Body of pancreas (tissue), 4 donors: Measurements from ENCODE around the gene EFNA1. TPM values are rescaled to one million over a fixed set of nuclear protein-coding genes. Genes with fewer than 3 reads are reported as not detected.
A peak's percentile ranks its signal among the peaks of the same experiment; 100 is the strongest.
"Not testable (repeated sequence)": the region's sequence is repeated elsewhere in the genome, so short reads cannot be mapped to it uniquely, and the experiment has no call there.

Experiments used
- ATAC-seq: fragments of 150-250 bp; one replicate; pipeline ENCODE4 v1.9.1; 2016
- DNase-seq, 4 donors: peaks; one replicate each; pipeline ENCODE4 v3.0.0-alpha.2; 2019
- H3K27ac ChIP-seq, 4 donors: fragments of 200-600 bp; sonication (generic); 1 replicate in 3 of 4; 2 replicates in 1 of 4; pipeline versions ENCODE4 v1.5.1 to v1.6.1; 2016 to 2019; ENCODE audit warnings: mild to moderate bottlenecking in 1 of 4, mixed read lengths in 1 of 4, moderate library complexity in 1 of 4
- H3K27me3 ChIP-seq, 2 donors: fragments of 200-600 bp; sonication (generic); one replicate each; pipeline ENCODE4 v1.6.0; 2016; ENCODE audit warnings: mild to moderate bottlenecking in 1 of 2
- H3K36me3 ChIP-seq, 2 donors: fragments of 200-600 bp; sonication (generic); replicated peaks in 1 of 2; 2 replicates each; pipeline ENCODE4 v1.5.1; 2016; ENCODE audit warnings: low read depth in 2 of 2; ENCODE audit not compliant: insufficient read depth in 1 of 2
- H3K4me1 ChIP-seq: fragments of 200-600 bp; sonication (generic); one replicate; pipeline ENCODE4 v1.6.0; 2016
- H3K4me3 ChIP-seq, 2 donors: fragments of 200-600 bp; sonication (generic); 1 replicate in 1 of 2; 2 replicates in 1 of 2; pipeline ENCODE4 v1.5.1; 2016 to 2019
- H3K9me3 ChIP-seq, 3 donors: fragments of 200-600 bp; sonication (generic); 1 replicate in 2 of 3; 2 replicates in 1 of 3; pipeline ENCODE4 v1.5.1; 2016
- POLR2A ChIP-seq, 3 donors: fragments of 450-650 bp; IDR thresholded peaks; one replicate each; pipeline ENCODE4 v1.6.1; 2016; ENCODE audit warnings: antibody characterized with exemption in 3 of 3, mild to moderate bottlenecking in 2 of 3
- WGBS, 2 donors: methylation state at CpG; one replicate each; pipeline ENCODE4 v1.1.5; 2017; 5-methylcytosine and 5-hydroxymethylcytosine counted together
- intact Hi-C: fragments of 100-400 bp; cut with DNase I; formaldehyde crosslinking; loops from one replicate; pipeline ENCODE4 v1.15.1; 2023
- total RNA-seq, 2 donors: library from RNA; depleted of rRNA; stranded (reverse); fragments of >200 nt; gene quantifications; one replicate each; pipeline ENCODE4 v1.1.0, GENCODE V29; 2016
- TF ChIP-seq, protein P1 (sequence below), 7 experiments: fragments of 450-650 bp in 4 of 7; fragments of 200-600 bp in 3 of 7; sonication (generic) in 3 of 7; IDR thresholded peaks; one replicate each; pipeline ENCODE4 v1.5.1; 2016 to 2019; ENCODE audit warnings: antibody characterized with exemption in 7 of 7

EFNA1 gene
- total RNA-seq, 2 donors from 2014 or later = 10.5 to 20.2 TPM

- peaks cover 11% of the 10 kb centered on the region for H3K4me1 ChIP-seq
- WGBS, 2 donors = 44 to 65% methylated on average over 20 to 26 of the region's 27 CpGs
- TF ChIP-seq POLR2A (IDR thresholded peaks at IDR 0.05) = no peak
- TF ChIP-seq, protein P1, sequence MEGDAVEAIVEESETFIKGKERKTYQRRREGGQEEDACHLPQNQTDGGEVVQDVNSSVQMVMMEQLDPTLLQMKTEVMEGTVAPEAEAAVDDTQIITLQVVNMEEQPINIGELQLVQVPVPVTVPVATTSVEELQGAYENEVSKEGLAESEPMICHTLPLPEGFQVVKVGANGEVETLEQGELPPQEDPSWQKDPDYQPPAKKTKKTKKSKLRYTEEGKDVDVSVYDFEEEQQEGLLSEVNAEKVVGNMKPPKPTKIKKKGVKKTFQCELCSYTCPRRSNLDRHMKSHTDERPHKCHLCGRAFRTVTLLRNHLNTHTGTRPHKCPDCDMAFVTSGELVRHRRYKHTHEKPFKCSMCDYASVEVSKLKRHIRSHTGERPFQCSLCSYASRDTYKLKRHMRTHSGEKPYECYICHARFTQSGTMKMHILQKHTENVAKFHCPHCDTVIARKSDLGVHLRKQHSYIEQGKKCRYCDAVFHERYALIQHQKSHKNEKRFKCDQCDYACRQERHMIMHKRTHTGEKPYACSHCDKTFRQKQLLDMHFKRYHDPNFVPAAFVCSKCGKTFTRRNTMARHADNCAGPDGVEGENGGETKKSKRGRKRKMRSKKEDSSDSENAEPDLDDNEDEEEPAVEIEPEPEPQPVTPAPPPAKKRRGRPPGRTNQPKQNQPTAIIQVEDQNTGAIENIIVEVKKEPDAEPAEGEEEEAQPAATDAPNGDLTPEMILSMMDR (IDR thresholded peaks at IDR 0.05) = no peak
- no peaks in the 10 kb centered on the region for H3K27me3 ChIP-seq
- DNase-seq (peak in 2 of 4 donors; percentile 28 to 30), ATAC-seq (peak; percentile 20)
- peaks cover 0 to 7% of the 10 kb centered on the region in 2 donors for H3K36me3 ChIP-seq
- H3K9me3 ChIP-seq = no peaks in the 10 kb centered on the region
- H3K4me3 ChIP-seq = no peak overlapping the region
- intact Hi-C loops = loop anchor here (5.0 kb wide), 2 partner anchors 34 to 74 kb away; no protein-coding TSS in a partner anchor
- H3K27ac ChIP-seq = peak overlapping the region in 1 of 4 donors; percentile 45
These were observed 38.9 kb downstream of the EFNA1 start for GRCh38 chr1:155166471-155167165.

DNA sequence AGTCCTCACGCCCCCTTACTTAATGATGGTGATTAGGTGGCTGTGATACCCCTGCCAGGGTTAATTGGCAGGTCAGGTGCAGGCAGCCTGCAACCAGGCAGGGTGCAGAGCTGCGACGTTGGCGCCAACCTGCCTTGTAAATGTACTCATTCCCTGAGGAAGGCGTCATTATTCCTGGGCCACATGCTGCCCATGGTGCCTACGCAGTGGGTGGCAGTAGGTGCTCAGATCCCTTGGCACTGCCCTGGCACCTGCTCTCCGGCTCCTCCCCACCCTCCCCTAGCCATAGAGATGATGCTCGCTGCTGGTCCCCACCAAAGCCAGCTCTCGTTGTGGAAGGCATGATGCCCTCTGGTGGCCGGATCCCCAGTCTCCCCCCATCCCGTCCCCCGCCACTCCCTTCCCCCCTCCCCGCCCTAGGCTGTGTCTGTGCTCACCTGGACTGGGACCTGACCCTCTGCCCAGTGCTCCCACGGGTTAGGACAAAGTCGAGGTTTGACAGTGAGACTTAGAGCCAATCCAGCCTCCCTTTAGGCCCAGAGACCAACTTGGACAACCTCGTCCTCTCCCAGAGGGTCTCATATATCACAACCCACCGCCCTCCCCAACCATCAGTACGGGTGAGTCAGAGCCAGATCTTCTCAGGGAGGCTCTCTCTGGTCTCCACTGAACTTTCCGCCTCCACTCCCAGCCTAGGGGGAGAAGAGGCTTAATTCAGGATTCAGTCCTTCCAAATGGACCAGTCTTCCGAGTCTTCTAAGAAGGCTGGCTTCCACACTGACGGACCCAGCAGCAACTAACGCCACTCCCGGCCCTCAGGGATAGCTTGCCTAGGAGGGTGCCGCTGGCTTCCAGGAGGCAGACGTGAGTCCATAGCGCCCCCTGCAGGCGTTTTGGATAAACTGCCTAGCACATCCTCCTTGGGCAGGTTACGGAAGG, 39.8 kb downstream of the EFNA1 start:
- intact Hi-C loops = loop anchor here (5.0 kb wide), 2 partner anchors 35 to 75 kb away; no protein-coding TSS in a partner anchor
- TF ChIP-seq POLR2A (IDR thresholded peaks at IDR 0.05) = no peak
- TF ChIP-seq, protein P1 (IDR thresholded peaks at IDR 0.05) = peak; percentile 79 to 95 (median 93)
- peaks cover 17% of the 10 kb centered on the region for H3K4me1 ChIP-seq
- H3K9me3 ChIP-seq = no peaks in the 10 kb centered on the region
- peak; percentile 85 for ATAC-seq
- H3K36me3 ChIP-seq = peaks cover 0 to 7% of the 10 kb centered on the region in 2 donors
- no peaks in the 10 kb centered on the region for H3K27me3 ChIP-seq
- peak overlapping the region in 2 of 4 donors; percentile 2 to 45 for H3K27ac ChIP-seq
- H3K4me3 ChIP-seq = no peak overlapping the region
- whole genome bisulfite sequencing, 2 donors = 7 to 9% methylated on average over 16 to 25 of the region's 28 CpGs
- peak; percentile 90 to 91 (median 91) for DNase-seq

GRCh38 chr1:155168105-155168445, 40.4 kb downstream of the EFNA1 start:
- not testable (repeated sequence) for H3K36me3 ChIP-seq, ATAC-seq, H3K9me3 ChIP-seq, H3K4me3 ChIP-seq, H3K27me3 ChIP-seq, DNase-seq, H3K27ac ChIP-seq
- TF ChIP-seq POLR2A (IDR thresholded peaks at IDR 0.05) = peak in 1 of 3 donors; percentile 9
- intact Hi-C loops = loop anchor here (5.0 kb wide), 2 partner anchors 36 to 76 kb away; no protein-coding TSS in a partner anchor
- WGBS, 2 donors = 35 to 38% methylated on average over 4 of the region's 4 CpGs
- H3K4me1 ChIP-seq = peaks cover 19% of the 10 kb centered on the region

GRCh38 chr1:155168456-155169210, 41.0 kb downstream of the EFNA1 start:
- ATAC-seq = no peak

More at GRCh38 chr1:155168456-155169210, 41.0 kb downstream of the EFNA1 start:
- WGBS, 2 donors = 72 to 75% methylated on average over 10 of the region's 10 CpGs
- Histone ChIP-seq H3K4me1 (peaks cover 19% of the 10 kb centered on the region), H3K4me3 (no peak overlapping the region), H3K27ac (no peak overlapping the region), H3K27me3 (no peaks in the 10 kb centered on the region), H3K9me3 (no peaks in the 10 kb centered on the region), H3K36me3 (peaks cover 0 to 7% of the 10 kb centered on the region in 2 donors)
- intact Hi-C loops = loop anchor here (5.0 kb wide), 2 partner anchors 36 to 76 kb away; no protein-coding TSS in a partner anchor
- no peak for TF ChIP-seq POLR2A (IDR thresholded peaks at IDR 0.05)
- TF ChIP-seq, protein P1 (IDR thresholded peaks at IDR 0.05) = no peak
- DNase-seq = no peak
